ENCODE measurements around the gene ESR1.

ESR1 gene

DNA sequence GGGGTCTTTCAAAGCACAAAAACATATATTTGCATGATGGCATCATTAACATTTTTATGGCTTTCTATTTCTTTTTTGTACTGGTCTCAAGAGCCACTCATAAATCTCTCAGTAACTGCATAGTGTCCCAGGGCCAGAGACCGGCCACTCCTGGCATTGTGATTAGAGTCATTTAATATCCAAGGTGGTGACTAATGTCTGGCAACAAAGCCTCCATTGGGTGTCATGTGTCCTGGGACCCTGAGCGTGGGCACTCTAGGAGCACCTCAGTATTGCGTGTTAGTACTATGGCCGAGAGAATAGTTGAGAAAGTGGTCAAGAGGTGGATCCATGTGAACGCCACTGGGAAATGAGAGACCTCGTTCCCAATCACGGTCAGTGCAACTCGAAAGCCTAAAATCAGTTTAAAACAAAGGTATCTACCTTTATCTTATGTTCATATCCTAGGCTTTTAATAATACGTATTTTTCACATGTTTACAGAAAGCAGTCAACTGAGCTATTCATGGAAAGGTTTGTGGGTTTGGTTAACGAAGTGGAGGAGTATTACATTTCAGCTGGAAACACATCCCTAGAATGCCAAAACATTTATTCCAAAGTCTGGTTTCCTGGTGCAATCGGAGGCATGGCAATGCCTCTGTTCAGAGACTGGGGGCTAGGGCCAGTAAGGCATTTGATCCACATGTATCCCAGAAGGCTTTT is 2.7 kb upstream of the ESR1 start:
- Mint-ChIP-seq H3K4me1 (peaks cover 18% of the 10 kb centered on the region), H3K4me3 (no peak overlapping the region), H3K9me3 (no peaks in the 10 kb centered on the region), H3K27ac (no peak overlapping the region), H3K36me3 (no peaks in the 10 kb centered on the region)
- ATAC-seq (no peak), DNase-seq (ENCODE audit: low spot score in 2 of 2) (no peak)

DNA sequence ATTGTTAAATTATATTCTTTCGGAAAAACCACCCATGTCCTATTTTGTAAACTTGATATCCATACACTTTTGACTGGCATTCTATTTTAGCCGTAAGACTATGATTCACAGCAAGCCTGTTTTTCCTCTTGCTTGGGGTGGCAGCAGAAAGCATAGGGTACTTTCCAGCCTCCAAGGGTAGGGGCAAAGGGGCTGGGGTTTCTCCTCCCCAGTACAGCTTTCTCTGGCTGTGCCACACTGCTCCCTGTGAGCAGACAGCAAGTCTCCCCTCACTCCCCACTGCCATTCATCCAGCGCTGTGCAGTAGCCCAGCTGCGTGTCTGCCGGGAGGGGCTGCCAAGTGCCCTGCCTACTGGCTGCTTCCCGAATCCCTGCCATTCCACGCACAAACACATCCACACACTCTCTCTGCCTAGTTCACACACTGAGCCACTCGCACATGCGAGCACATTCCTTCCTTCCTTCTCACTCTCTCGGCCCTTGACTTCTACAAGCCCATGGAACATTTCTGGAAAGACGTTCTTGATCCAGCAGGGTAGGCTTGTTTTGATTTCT is 2.1 kb upstream of the ESR1 start:
- H3K4me3 Mint-ChIP-seq = no peak overlapping the region
- no peaks in the 10 kb centered on the region for H3K9me3 Mint-ChIP-seq
- peaks cover 18% of the 10 kb centered on the region for H3K4me1 Mint-ChIP-seq
- H3K27ac Mint-ChIP-seq = no peak overlapping the region
- no peaks in the 10 kb centered on the region for H3K36me3 Mint-ChIP-seq
- no peak for ATAC-seq
- no peak for DNase-seq (ENCODE audit: low spot score in 2 of 2)

DNA sequence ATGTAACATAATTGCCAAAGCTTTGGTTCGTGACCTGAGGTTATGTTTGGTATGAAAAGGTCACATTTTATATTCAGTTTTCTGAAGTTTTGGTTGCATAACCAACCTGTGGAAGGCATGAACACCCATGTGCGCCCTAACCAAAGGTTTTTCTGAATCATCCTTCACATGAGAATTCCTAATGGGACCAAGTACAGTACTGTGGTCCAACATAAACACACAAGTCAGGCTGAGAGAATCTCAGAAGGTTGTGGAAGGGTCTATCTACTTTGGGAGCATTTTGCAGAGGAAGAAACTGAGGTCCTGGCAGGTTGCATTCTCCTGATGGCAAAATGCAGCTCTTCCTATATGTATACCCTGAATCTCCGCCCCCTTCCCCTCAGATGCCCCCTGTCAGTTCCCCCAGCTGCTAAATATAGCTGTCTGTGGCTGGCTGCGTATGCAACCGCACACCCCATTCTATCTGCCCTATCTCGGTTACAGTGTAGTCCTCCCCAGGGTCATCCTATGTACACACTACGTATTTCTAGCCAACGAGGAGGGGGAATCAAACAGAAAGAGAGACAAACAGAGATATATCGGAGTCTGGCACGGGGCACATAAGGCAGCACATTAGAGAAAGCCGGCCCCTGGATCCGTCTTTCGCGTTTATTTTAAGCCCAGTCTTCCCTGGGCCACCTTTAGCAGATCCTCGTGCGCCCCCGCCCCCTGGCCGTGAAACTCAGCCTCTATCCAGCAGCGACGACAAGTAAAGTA is 547 bp upstream of the ESR1 start:
- DNase-seq (ENCODE audit: low spot score in 2 of 2) (no peak), ATAC-seq (peak; percentile 36)
- peak overlapping the region; percentile 57 for H3K4me3 Mint-ChIP-seq
- no peaks in the 10 kb centered on the region for H3K9me3 Mint-ChIP-seq
- H3K4me1 Mint-ChIP-seq = peaks cover 18% of the 10 kb centered on the region
- H3K36me3 Mint-ChIP-seq = no peaks in the 10 kb centered on the region
- no peak overlapping the region for H3K27ac Mint-ChIP-seq

DNA sequence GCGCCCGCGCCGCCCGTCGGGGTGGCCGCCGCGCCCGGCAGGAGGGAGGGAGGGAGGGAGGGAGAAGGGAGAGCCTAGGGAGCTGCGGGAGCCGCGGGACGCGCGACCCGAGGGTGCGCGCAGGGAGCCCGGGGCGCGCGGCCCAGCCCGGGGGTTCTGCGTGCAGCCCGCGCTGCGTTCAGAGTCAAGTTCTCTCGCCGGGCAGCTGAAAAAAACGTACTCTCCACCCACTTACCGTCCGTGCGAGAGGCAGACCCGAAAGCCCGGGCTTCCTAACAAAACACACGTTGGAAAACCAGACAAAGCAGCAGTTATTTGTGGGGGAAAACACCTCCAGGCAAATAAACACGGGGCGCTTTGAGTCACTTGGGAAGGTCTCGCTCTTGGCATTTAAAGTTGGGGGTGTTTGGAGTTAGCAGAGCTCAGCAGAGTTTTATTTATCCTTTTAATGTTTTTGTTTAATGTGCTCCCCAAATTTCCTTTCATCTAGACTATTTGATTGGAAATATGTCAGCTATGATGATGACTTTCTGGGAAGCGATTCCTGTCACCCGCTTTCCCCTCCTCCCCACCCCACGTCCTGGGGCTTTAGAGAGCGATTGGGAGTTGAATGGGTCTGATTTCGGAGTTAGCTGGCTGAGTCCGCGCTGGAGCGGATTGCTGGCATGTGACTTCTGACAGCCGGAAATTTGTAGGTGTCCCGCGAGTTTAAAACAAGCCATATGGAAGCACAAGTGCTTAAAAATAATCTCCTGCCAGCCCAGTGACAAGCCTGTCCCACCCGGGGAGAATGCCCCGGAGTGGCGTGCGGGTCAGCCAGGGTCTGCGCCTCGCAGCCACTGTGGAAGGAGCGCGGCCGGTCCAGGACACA is 1.1 kb downstream of the ESR1 start:
- Mint-ChIP-seq H3K36me3 (no peaks in the 10 kb centered on the region), H3K4me1 (peaks cover 18% of the 10 kb centered on the region), H3K9me3 (no peaks in the 10 kb centered on the region), H3K4me3 (peak overlapping the region; percentile 57), H3K27ac (no peak overlapping the region)
- DNase-seq (ENCODE audit: low spot score in 2 of 2) = no peak
- no peak for ATAC-seq

DNA sequence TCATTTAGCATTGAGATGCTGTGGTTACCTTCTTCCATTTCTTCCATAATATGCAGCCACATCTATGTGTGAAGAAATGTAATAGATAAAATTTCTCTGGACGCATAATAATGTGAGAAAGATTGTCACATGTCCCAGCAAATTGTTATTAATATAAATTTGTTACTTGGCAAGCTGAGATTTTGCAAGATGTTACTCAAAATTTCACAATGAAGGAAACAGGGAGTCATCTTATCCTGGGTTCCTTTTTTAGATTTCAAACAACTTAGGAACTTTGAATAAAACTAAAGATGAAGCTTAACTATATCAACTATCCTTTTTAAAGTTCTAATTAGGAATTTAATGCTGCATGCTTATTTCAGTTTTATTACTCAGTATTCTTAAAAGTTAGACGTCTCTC is 3.6 kb downstream of the ESR1 start:
- no peak overlapping the region for H3K4me3 Mint-ChIP-seq
- peaks cover 18% of the 10 kb centered on the region for H3K4me1 Mint-ChIP-seq
- H3K36me3 Mint-ChIP-seq = no peaks in the 10 kb centered on the region
- no peak for ATAC-seq
- no peaks in the 10 kb centered on the region for H3K9me3 Mint-ChIP-seq
- DNase-seq (ENCODE audit: low spot score in 2 of 2) = no peak
- no peak overlapping the region for H3K27ac Mint-ChIP-seq

DNA sequence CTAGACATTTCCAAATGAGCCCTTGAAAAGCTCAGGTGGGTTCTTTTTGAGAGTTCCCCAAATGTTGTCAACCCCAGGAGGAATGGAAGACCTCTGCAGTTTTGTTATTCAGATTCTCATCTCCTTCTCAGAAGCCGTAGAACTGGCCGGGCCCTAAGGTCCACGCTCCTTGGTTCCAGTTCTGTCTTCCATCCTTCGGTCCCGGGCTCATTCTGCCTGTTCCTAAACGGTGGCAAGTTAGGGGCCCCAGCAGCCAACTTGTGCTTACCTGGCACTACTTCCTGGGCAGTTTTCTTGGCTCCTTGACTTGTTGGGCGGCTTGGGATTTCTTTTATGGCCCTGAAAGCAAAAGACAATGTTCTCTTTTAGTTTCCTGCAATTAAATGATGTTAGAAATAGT is 6.4 kb downstream of the ESR1 start:
- H3K4me3 Mint-ChIP-seq = no peak overlapping the region
- no peak overlapping the region for H3K27ac Mint-ChIP-seq
- H3K4me1 Mint-ChIP-seq = peaks cover 6% of the 10 kb centered on the region
- no peak for DNase-seq (ENCODE audit: low spot score in 2 of 2)
- no peaks in the 10 kb centered on the region for H3K36me3 Mint-ChIP-seq
- ATAC-seq = no peak
- no peaks in the 10 kb centered on the region for H3K9me3 Mint-ChIP-seq

DNA sequence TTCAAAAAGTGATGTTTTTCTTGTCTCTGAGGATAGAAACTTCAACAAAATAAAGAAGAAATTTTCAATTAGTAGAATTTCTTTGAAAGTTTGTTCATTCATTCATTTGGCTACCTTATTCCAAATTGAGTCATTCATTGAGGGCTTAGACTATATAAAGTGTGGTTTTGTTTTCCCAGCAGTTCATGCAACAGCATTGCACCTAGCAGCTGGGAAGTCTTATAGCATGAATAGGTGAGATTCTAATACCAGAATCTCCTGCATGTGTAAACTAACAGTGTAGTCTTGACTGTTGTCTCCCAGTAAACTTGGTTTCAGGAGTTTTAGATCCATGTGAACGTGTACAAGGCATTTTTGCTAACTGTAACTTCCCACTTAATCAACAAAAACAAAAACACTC is 7.1 kb downstream of the ESR1 start:
- DNase-seq (ENCODE audit: low spot score in 2 of 2) (no peak), ATAC-seq (no peak)
- Mint-ChIP-seq H3K36me3 (no peaks in the 10 kb centered on the region), H3K9me3 (no peaks in the 10 kb centered on the region), H3K4me1 (no peaks in the 10 kb centered on the region), H3K4me3 (no peak overlapping the region), H3K27ac (no peak overlapping the region)

DNA sequence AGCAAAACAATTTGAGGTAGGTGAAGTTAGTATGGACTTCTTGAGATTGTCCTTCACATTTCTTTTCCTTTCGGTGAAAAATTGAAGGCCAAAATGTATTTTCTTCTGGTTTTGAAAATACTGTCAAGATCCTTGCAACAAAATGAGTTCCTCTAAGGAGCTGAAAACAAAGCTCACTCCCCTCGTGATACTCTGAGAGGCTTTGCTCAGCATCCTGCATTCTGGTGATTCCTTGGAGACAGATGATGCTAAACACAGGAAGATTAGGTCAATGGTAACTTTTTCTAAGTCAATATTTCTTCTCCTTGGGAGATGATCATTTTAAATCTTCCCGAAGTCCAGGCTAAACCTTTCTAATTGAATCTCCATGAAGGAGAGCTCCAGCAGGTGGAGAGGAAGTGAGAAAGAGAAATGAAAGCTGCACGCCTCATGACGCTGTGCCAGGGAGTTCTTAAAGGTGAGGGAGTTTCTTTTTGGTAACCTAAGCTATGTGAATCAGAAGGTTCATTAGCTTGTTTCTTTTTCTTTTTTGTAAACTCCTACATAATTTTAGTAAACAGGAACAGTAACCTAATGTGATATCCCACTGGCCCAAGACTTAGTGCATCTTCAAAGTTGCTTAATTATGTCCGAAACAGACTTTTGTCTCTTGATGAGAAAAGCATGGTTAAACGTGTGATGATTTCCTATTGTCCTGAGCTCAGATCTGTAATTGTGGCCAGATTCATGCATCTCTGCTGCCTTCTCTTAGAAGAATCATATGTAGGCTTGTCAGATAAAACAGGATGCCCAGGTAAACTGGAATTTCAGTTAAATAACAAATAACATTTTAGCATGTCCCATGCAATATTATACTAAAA is 15.0 kb downstream of the ESR1 start:
- ATAC-seq (no peak), DNase-seq (ENCODE audit: low spot score in 2 of 2) (no peak)
- Mint-ChIP-seq H3K36me3 (no peaks in the 10 kb centered on the region), H3K9me3 (no peaks in the 10 kb centered on the region), H3K4me1 (no peaks in the 10 kb centered on the region), H3K4me3 (no peak overlapping the region), H3K27ac (no peak overlapping the region)

DNA sequence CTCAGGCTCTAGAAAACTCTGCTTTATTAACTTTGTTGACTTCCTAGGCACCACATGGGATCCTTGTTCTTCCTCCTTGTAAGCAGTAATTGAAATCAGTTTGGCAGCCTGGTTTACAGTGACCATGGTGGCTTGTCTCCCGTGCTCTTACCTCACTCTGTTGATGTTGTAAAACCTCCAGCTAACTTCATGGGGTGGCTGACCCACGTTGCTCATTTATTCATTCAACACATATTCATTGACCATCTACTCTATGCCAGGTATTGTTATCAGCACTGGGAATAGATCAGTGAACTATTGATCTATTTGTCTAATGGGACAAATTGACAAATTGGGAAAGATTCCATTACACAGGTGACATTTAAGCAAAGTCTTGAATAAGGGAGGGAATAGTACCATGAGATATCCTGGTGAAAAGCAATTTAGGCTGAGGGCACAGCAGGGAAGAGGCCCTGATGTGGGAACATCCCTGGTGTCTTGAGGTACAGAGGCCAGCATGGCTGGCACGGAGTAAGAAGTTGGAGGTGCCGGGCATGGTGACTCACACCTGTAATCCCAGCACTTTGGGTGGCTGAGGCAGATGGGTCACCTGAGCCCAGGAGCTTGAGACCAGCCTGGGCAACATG is 19.1 kb downstream of the ESR1 start:
- DNase-seq (ENCODE audit: low spot score in 2 of 2) (no peak), ATAC-seq (no peak)
- H3K9me3 Mint-ChIP-seq = no peaks in the 10 kb centered on the region
- H3K4me1 Mint-ChIP-seq = no peaks in the 10 kb centered on the region
- H3K27ac Mint-ChIP-seq = no peak overlapping the region
- no peak overlapping the region for H3K4me3 Mint-ChIP-seq
- H3K36me3 Mint-ChIP-seq = no peaks in the 10 kb centered on the region

DNA sequence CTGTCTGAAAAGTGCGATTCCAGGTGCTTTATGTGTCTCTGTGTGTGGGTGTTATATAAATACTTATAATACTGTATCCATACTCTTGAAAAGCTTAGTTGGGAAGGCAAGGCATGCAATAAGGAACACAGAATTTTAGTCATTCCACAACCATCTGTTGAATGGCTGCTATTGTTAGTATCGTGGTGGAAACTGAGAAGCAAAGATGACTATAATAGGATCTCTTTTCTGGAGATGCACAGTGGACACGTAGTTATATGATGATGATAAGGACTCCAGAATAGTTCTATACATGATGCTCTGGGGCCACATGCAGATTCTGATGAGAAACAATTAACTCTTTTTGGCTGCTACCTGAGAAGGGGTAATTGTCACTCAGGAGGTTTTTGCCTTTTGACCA is 25.2 kb downstream of the ESR1 start:
- H3K4me3 Mint-ChIP-seq = no peak overlapping the region
- H3K4me1 Mint-ChIP-seq = no peaks in the 10 kb centered on the region
- H3K27ac Mint-ChIP-seq = no peak overlapping the region
- no peaks in the 10 kb centered on the region for H3K9me3 Mint-ChIP-seq
- ATAC-seq (no peak), DNase-seq (ENCODE audit: low spot score in 2 of 2) (no peak)
- no peaks in the 10 kb centered on the region for H3K36me3 Mint-ChIP-seq

DNA sequence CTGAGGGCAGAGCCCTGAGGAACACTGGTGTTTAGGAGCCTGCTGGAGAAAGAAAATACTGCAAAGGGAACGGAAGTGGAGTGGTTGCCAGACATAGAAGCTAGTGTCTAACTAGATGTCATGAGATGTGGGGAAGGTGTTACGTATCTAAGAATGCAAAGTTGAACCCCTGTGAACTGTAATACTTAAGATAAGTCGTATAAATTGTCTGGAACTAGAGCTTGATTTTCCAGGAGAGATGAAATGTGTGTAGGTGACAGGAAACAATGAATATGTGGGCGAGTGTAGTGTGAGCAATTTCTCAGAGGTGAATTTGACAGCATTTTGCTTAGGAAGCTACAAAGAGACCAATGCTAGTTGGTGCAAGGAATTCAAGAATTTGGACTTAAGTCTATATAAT is 27.9 kb downstream of the ESR1 start:
- no peak overlapping the region for H3K4me3 Mint-ChIP-seq

DNA sequence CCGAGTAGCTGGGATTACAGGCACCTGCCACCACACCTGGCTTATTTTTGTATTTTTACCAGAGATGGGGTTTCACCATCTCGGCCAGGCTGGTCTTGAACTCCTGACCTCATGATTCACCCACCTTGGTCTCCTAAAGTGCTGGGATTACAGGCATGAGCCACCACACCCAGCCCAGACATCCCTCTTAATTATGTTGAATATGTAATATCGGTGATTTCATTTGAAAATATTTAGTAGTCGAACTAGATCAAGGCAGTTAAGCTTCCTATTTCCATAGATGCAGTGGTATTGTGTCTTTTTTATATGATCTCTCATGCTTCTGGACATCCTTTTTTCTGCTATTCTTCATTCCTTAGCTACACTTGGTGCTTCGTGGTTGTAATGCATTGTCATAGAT is 29.7 kb downstream of the ESR1 start:
- H3K36me3 Mint-ChIP-seq = no peaks in the 10 kb centered on the region
- no peak overlapping the region for H3K4me3 Mint-ChIP-seq
- H3K9me3 Mint-ChIP-seq = no peaks in the 10 kb centered on the region
- no peak overlapping the region for H3K27ac Mint-ChIP-seq
- no peak for DNase-seq (ENCODE audit: low spot score in 2 of 2)
- H3K4me1 Mint-ChIP-seq = no peaks in the 10 kb centered on the region
- no peak for ATAC-seq

More for the DNA sequence above, 27.9 kb downstream of the ESR1 start:
- no peak for ATAC-seq
- DNase-seq (ENCODE audit: low spot score in 2 of 2) = no peak
- H3K9me3 Mint-ChIP-seq = no peaks in the 10 kb centered on the region
- H3K4me1 Mint-ChIP-seq = no peaks in the 10 kb centered on the region
- no peaks in the 10 kb centered on the region for H3K36me3 Mint-ChIP-seq
- no peak overlapping the region for H3K27ac Mint-ChIP-seq

DNA sequence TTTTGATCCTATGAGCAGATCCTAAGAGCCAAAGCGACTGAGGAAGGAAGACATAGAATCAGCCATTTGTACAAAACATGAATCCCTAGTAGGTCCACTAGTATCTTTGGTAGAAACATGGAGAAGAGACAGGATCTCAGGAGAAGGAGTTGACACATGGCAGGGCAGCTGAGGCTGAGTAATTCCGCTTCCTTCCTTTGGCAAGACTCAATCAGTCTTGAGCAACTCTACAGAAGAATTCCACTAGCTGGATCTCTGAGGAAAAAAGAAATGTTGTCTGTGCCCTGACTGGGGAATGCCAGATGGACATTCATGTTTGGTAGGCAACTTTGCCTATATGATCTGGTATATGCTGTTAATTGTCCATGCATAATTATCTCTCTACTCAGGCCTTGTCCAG is 35.3 kb downstream of the ESR1 start:
- Mint-ChIP-seq H3K4me3 (no peak overlapping the region), H3K36me3 (no peaks in the 10 kb centered on the region), H3K9me3 (no peaks in the 10 kb centered on the region), H3K4me1 (no peaks in the 10 kb centered on the region), H3K27ac (no peak overlapping the region)
- DNase-seq (ENCODE audit: low spot score in 2 of 2) (no peak), ATAC-seq (no peak)

DNA sequence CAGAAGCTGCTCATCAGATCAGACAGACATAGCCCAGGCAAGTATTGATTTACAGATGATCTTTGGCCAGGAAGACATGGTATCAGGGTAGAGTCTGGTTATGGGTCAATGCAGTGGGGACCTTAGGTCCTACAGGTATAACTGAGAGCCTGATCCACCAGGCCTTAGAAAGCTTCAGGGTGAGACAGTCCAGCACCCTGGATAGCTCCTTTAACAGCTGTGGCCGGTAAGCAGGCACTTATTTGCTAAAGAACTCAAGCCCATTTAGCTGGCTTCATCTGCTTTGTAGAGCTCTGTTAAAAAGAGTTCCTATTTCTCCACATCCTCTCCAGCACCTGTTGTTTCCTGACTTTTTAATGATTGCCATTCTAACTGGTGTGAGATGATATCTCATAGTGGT is 39.6 kb downstream of the ESR1 start:
- H3K4me3 Mint-ChIP-seq = no peak overlapping the region
- no peak for ATAC-seq
- no peaks in the 10 kb centered on the region for H3K36me3 Mint-ChIP-seq
- no peaks in the 10 kb centered on the region for H3K9me3 Mint-ChIP-seq
- no peaks in the 10 kb centered on the region for H3K4me1 Mint-ChIP-seq
- no peak for DNase-seq (ENCODE audit: low spot score in 2 of 2)
- H3K27ac Mint-ChIP-seq = no peak overlapping the region
